LNCAP (cell line): ENCODE data around the gene DPEP3.

Experiments used
- CTCF ChIP-seq: fragments of 450-650 bp; IDR thresholded peaks from 2 replicates; pipeline ENCODE4 v1.5.1; 2017; ENCODE audit warnings: mild to moderate bottlenecking

Gene DPEP3

GRCh38 chr16:67959536-67960329 lies 20.6 kb downstream of the DPEP3 start:
- TF ChIP-seq CTCF, result no peak

- no peak for TF ChIP-seq CTCF
Observed at GRCh38 chr16:67957622-67958021, 22.7 kb downstream of the DPEP3 start.

GRCh38 chr16:67954421-67955196 lies 25.7 kb downstream of the DPEP3 start:
- no peak for TF ChIP-seq CTCF

GRCh38 chr16:67953641-67954375 lies 26.5 kb downstream of the DPEP3 start:
- TF ChIP-seq CTCF, result no peak

- no peak for TF ChIP-seq CTCF
Observed at GRCh38 chr16:67951485-67951884, 28.8 kb downstream of the DPEP3 start.

GRCh38 chr16:67950335-67950843 lies 29.9 kb downstream of the DPEP3 start:
- no peak for TF ChIP-seq CTCF

GRCh38 chr16:67949645-67950044 lies 30.7 kb downstream of the DPEP3 start:
- no peak for TF ChIP-seq CTCF
